HUDEP-2 (cell line): Measurements from ENCODE around the gene DCAF11.

Experiments
- DNase-seq, 76 experiments: peaks; one replicate each; lab custom pipeline; 2025; ENCODE audit not compliant: unreplicated experiment in 76 of 76; lab: John Stamatoyannopoulos, UW

DCAF11 gene

GRCh38 chr14:24116128-24116814, 1.7 kb downstream of the DCAF11 start:
- no peak for DNase-seq

GRCh38 chr14:24117179-24117578, 2.6 kb downstream of the DCAF11 start:
- DNase-seq: no peak

GRCh38 chr14:24119691-24120090, 5.1 kb downstream of the DCAF11 start:
- no peak for DNase-seq

GRCh38 chr14:24121210-24121609, 6.6 kb downstream of the DCAF11 start:
- no peak for DNase-seq

- DNase-seq: peak in 14 of 76 experiments; percentile 1 to 33 (median 15)
These were observed 7.8 kb downstream of the DCAF11 start for GRCh38 chr14:24122416-24122815.

GRCh38 chr14:24122898-24123297, 8.3 kb downstream of the DCAF11 start:
- peak in 6 of 76 experiments; percentile 14 to 82 (median 26) for DNase-seq

GRCh38 chr14:24123424-24124417, 9.1 kb downstream of the DCAF11 start:
- peak in 75 of 76 experiments; percentile 40 to 91 (median 72) for DNase-seq

- no peak for DNase-seq
These were observed 12.4 kb downstream of the DCAF11 start for GRCh38 chr14:24126939-24127338.

GRCh38 chr14:24127673-24128072, 13.1 kb downstream of the DCAF11 start:
- DNase-seq: no peak

GRCh38 chr14:24129410-24129998, 14.9 kb downstream of the DCAF11 start:
- DNase-seq: no peak

- DNase-seq: no peak
These were observed 15.8 kb downstream of the DCAF11 start, which contains the start of gene FITM1 for GRCh38 chr14:24130380-24130716. Gene FITM1 (plus strand): TSS chr14:24130659. CDS start chr14:24131564, 905 bp downstream.

GRCh38 chr14:24130717-24131548, 16.4 kb downstream of the DCAF11 start:
- DNase-seq: peak in 1 of 76 experiments; percentile 9

GRCh38 chr14:24131549-24131966, 17.0 kb downstream of the DCAF11 start:
- no peak for DNase-seq

GRCh38 chr14:24132061-24132685, 17.6 kb downstream of the DCAF11 start:
- no peak for DNase-seq

- no peak for DNase-seq
These were observed 18.4 kb downstream of the DCAF11 start for GRCh38 chr14:24132976-24133375.

- no peak for DNase-seq
These were observed 19.2 kb downstream of the DCAF11 start for GRCh38 chr14:24133735-24134134.

GRCh38 chr14:24135584-24135833, 20.9 kb downstream of the DCAF11 start:
- DNase-seq: no peak

- DNase-seq: peak in 74 of 76 experiments; percentile 21 to 95 (median 86)
These were observed 21.5 kb downstream of the DCAF11 start, which contains the start of gene PSME1 for GRCh38 chr14:24135834-24136683. Gene PSME1 (plus strand): TSS chr14:24136194. CDS start chr14:24136263, 69 bp downstream.
